DND-41 (cell line): Measurements from ENCODE around the gene DDIT4.

Source experiments
- CTCF ChIP-seq: IDR thresholded peaks from 2 replicates; pipeline ENCODE4 v1.5.1; 2012; ENCODE audit warnings: borderline replicate concordance, low read length, moderate library complexity, mild to moderate bottlenecking; ENCODE audit not compliant: poor library complexity, severe bottlenecking; ENCODE audit errors: extremely low read depth
- EZH2 ChIP-seq: IDR thresholded peaks from 3 replicates; pipeline ENCODE4 v1.6.1; 2012; ENCODE audit warnings: borderline replicate concordance, low read depth, mild to moderate bottlenecking, moderate library complexity, low read length, inconsistent platforms; ENCODE audit not compliant: severe bottlenecking

- TF ChIP-seq CTCF (no peak), EZH2 (no peak)
Observed at GRCh38 chr10:72227826-72228225, 45.9 kb upstream of the DDIT4 start.
